Psoas muscle (tissue), 8 donors: ENCODE data around the gene TFAP2D. TPM values are rescaled to one million over a fixed set of nuclear protein-coding genes. Genes with fewer than 3 reads are reported as not detected.
A peak's percentile ranks its signal among the peaks of the same experiment; 100 is the strongest.

Source experiments
- ATAC-seq, 4 donors: fragments of 200-7000 bp; cut with Tn5 transposase; one replicate each; pipeline ENCODE4 v1.9.1; 2020; ENCODE audit warnings: moderate library complexity in 3 of 4, mild to moderate bottlenecking in 2 of 4
- DNase-seq, 2 donors: peaks; one replicate each; pipeline ENCODE4 v3.0.0-alpha.2; 2020
- H3K27ac ChIP-seq: fragments of 200-600 bp; one replicate; pipeline ENCODE4 v1.8.0; 2022
- H3K27me3 ChIP-seq, 3 donors: fragments of 200-600 bp in 1 of 3; one replicate each; pipeline versions ENCODE4 v1.6.1 to v1.8.0; 2013 to 2022; ENCODE audit warnings: low read length in 2 of 3, mild to moderate bottlenecking in 2 of 3, moderate library complexity in 1 of 3; ENCODE audit not compliant: insufficient read depth in 3 of 3
- H3K36me3 ChIP-seq, 2 donors: fragments of 200-600 bp in 1 of 2; one replicate each; pipeline versions ENCODE4 v1.6.1 to v1.8.0; 2013 to 2022; ENCODE audit warnings: low read depth in 1 of 2, mild to moderate bottlenecking in 1 of 2, moderate library complexity in 1 of 2; ENCODE audit not compliant: insufficient read depth in 1 of 2
- H3K4me1 ChIP-seq: fragments of 200-600 bp; one replicate; pipeline ENCODE4 v1.8.0; 2022
- H3K4me3 ChIP-seq: fragments of 200-600 bp; one replicate; pipeline ENCODE4 v1.8.0; 2022; ENCODE audit warnings: mild to moderate bottlenecking
- H3K9me3 ChIP-seq: fragments of 200-600 bp; one replicate; pipeline ENCODE4 v1.8.0; 2022
- WGBS, 3 donors: extraction: QIAGEN DNeasy Blood & Tissue Kit; methylation state at CpG; one replicate each; pipeline versions ENCODE4 v1.1.6 to v1.1.7; 2013; 5-methylcytosine and 5-hydroxymethylcytosine counted together
- intact Hi-C, 2 donors: fragments of 100-400 bp; cut with DNase I; formaldehyde crosslinking; loops; one replicate each; pipeline versions ENCODE4 v1.11.0 to v1.14.2; 2022
- polyA plus RNA-seq, 3 donors: library from polyadenylated mRNA; stranded (reverse); fragments of 200-250 nt; gene quantifications; one replicate each; pipeline ENCODE4 v1.2.3, GENCODE V29; 2013
- total RNA-seq, 4 donors: library from RNA; stranded (reverse); fragmentation: NEBNext Ultra II Directional in 2 of 4; extraction: Animal tissue kit (Norgen Biotek cat#: 25700) in 2 of 4; gene quantifications; one replicate each; pipeline versions ENCODE4 v1.2.1 to v1.2.4, GENCODE V29; 2021 to 2023
- TF ChIP-seq, protein P1 (sequence below): fragments of 200-600 bp; IDR thresholded peaks from one replicate; pipeline ENCODE4 v1.8.0; 2022; ENCODE audit warnings: antibody characterized with exemption
- donor health status: healthy with polysubstance abuse.
- donor health status: DM: no; HTN: no; CAD: no; lungs with moderate emphysema.
- donor health status: Bipolar disorder and iron deficiency.
- donor health status: healthy.
- donor health status: DM: yes; HTN: yes; CAD: no.
- donor health status: DM: no; HTN: no; CAD: no.
- donor health status: DM: no; HTN: no; CAD: no.
- donor health status: DM: yes; HTN: yes; CAD: no.

The TFAP2D gene
- total and polyA plus RNA-seq, 7 donors, result not detected

DNA sequence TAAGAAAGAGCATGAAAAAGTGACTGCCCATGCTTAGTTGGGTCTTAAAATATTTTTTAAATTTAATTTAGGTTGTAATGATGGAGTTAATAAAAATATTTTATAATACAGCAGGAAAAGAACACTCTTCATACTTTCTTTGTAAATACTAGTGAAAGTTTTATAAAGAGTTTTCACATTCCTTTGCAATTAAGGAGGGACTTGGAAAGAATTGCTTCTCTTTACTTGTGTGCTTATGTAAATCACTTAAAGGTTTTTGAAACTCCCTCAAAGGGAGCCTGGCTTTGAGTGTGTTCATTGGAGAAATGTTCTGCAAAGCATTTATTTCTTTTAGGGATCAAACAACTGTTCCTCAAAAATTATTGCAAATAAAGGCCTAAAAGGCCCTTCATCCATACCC is 93.7 kb downstream of the TFAP2D start:
- H3K4me1 ChIP-seq, result no peaks in the 10 kb centered on the region
- H3K27me3 ChIP-seq, result peaks cover 0 to 4% (median 0%) of the 10 kb centered on the region in 3 donors
- TF ChIP-seq, protein P1, sequence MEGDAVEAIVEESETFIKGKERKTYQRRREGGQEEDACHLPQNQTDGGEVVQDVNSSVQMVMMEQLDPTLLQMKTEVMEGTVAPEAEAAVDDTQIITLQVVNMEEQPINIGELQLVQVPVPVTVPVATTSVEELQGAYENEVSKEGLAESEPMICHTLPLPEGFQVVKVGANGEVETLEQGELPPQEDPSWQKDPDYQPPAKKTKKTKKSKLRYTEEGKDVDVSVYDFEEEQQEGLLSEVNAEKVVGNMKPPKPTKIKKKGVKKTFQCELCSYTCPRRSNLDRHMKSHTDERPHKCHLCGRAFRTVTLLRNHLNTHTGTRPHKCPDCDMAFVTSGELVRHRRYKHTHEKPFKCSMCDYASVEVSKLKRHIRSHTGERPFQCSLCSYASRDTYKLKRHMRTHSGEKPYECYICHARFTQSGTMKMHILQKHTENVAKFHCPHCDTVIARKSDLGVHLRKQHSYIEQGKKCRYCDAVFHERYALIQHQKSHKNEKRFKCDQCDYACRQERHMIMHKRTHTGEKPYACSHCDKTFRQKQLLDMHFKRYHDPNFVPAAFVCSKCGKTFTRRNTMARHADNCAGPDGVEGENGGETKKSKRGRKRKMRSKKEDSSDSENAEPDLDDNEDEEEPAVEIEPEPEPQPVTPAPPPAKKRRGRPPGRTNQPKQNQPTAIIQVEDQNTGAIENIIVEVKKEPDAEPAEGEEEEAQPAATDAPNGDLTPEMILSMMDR, result no peak
- intact Hi-C loops, result no loop called here
- DNase-seq, result no peak
- ATAC-seq, result no peak
- no peak overlapping the region for H3K4me3 ChIP-seq
- H3K9me3 ChIP-seq, result no peaks in the 10 kb centered on the region
- no peaks in the 10 kb centered on the region for H3K36me3 ChIP-seq
- no peak overlapping the region for H3K27ac ChIP-seq

- H3K9me3 ChIP-seq, result no peaks in the 10 kb centered on the region
- TF ChIP-seq, protein P1, result no peak
- H3K4me3 ChIP-seq, result peak overlapping the region; percentile 59
- H3K27me3 ChIP-seq, result peaks cover 10 to 64% (median 14%) of the 10 kb centered on the region in 3 donors
- no peak overlapping the region for H3K27ac ChIP-seq
- ATAC-seq, result peak in 1 of 4 donors; percentile 15
- no peak for DNase-seq
- no peaks in the 10 kb centered on the region for H3K36me3 ChIP-seq
- 5 to 9% (median 8%) methylated on average over 16 of the region's 16 CpGs for WGBS, 3 donors
- intact Hi-C loops, result loop anchor here (5.0 to 10.0 kb wide), 4 partner anchors 539 to 1207 kb away; no protein-coding TSS in a partner anchor
- H3K4me1 ChIP-seq, result peaks cover 4% of the 10 kb centered on the region
Measured at GRCh38 chr6:50815436-50816114, 102.2 kb downstream of the TFAP2D start.

DNA sequence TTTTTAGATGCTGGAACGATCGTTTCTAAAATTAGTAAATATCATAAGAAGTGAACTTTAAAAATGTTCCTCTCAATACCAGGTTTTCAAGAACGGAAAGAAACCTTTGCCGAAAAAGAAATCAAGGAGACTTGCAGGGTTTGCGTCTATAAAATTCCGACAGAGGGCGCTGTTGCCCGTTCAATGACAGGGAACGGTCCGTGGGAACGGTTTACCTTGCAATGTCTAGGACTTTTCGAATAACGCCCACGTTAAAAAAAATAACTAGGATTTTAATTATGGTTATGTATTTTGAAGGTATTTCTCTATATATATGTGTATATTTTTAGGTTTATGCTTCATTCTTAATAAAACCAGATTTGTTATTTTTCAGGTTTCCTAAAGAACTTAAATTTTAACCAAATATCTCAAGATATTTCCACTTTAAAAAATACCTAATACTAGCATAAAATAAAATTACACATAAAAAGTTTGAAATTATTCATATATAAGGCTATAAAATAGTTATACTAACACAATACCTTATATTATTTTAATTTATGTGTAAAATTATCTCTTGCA is 102.9 kb downstream of the TFAP2D start:
- ATAC-seq (peak in 2 of 4 donors; percentile 55 to 81), DNase-seq (peak; percentile 56 to 72)
- 0 to 1% (median 1%) methylated on average over 14 of the region's 14 CpGs for WGBS, 3 donors
- TF ChIP-seq, protein P1, result peak; percentile 81
- Histone ChIP-seq H3K36me3 (no peaks in the 10 kb centered on the region), H3K27ac (no peak overlapping the region), H3K4me3 (peak overlapping the region; percentile 59), H3K9me3 (no peaks in the 10 kb centered on the region), H3K27me3 (peaks cover 10 to 70% (median 14%) of the 10 kb centered on the region in 3 donors), H3K4me1 (peaks cover 4% of the 10 kb centered on the region)
- intact Hi-C loops, result loop anchor here (5.0 to 10.0 kb wide), 4 partner anchors 539 to 1206 kb away; no protein-coding TSS in a partner anchor

DNA sequence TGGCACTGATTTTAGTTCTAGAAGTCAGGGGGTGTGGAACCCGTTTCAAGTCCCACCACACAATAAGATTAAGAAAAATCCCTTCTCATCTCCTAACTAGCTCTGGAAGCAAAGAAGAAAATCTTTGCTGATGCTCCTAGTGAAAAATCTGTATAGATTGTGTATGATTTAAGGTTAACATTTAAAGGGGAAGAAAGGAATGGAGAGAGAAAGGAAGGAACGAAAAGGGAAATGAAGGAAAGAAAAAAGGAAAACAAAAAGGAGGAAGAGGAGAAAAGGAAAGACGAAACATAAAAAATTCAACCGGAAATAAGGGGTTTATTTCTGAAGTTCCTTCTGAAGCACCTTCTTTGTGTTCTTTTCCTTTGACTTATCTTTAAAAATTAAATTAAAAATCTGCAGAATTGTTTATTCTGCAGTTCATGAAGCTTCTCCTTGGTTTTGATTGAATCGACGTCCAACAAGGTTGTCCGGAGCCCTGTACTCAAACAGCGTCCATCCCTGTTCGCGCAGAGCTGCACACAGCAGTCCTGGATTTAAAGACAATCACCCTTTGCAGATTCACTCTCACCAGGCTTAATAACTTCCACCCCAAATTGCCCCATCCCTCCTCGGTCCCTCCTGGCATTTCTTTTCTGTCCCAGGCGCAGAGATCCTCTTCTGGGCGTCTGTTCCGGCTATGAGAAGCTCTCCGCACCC is 103.8 kb downstream of the TFAP2D start:
- ATAC-seq (no peak), DNase-seq (no peak)
- intact Hi-C loops, result loop anchor here (5.0 to 10.0 kb wide), 4 partner anchors 538 to 1205 kb away; no protein-coding TSS in a partner anchor
- Histone ChIP-seq H3K4me1 (peaks cover 4% of the 10 kb centered on the region), H3K9me3 (no peaks in the 10 kb centered on the region), H3K27me3 (peaks cover 14 to 79% (median 17%) of the 10 kb centered on the region in 3 donors), H3K27ac (no peak overlapping the region), H3K36me3 (no peaks in the 10 kb centered on the region), H3K4me3 (no peak overlapping the region)
- WGBS, 3 donors, result 14 to 22% (median 21%) methylated on average over 15 of the region's 15 CpGs
- TF ChIP-seq, protein P1, result no peak
